H1 (cell line): ENCODE data around the gene LHPP. TPM values are rescaled to one million over a fixed set of nuclear protein-coding genes. Genes with fewer than 3 reads are reported as not detected.

ENCODE experiments used
- CTCF ChIA-PET: fragments of 300-600 bp; sonication (Branson Sonifier 250); formaldehyde crosslinking; loops from one replicate; lab custom pipeline; 2021; ENCODE audit not compliant: partially characterized antibody; lab: Charles Lee
- POLR2A ChIA-PET: fragments of 300-600 bp; sonication (Branson Sonifier 250); formaldehyde crosslinking; loops from one replicate; lab custom pipeline; 2021; ENCODE audit warnings: inconsistent platforms; ENCODE audit not compliant: partially characterized antibody; lab: Charles Lee
- DNase-seq, 2 experiments: peaks; one replicate each; pipeline versions ENCODE4 v3.0.0 to v3.0.0-alpha.2; 2010 to 2022; ENCODE audit warnings: low spot score in 2 of 2, low read depth in 1 of 2, mixed read lengths in 1 of 2
- FAIRE-seq: peaks from 2 replicates; lab custom pipeline; 2011; peaks lifted over from hg19 to GRCh38; lab: Jason Lieb, UNC
- H2AFZ ChIP-seq: 2 replicates; pipeline ENCODE4 v1.8.1; 2012; ENCODE audit warnings: low read length, inconsistent platforms
- H2AK5ac ChIP-seq: 2 replicates; pipeline ENCODE4 v1.6.1; 2013; ENCODE audit warnings: low read depth, low read length
- H2BK120ac ChIP-seq: replicated peaks from 2 replicates; pipeline ENCODE3; 2013; ENCODE audit warnings: low read depth, low read length, inconsistent platforms
- H2BK12ac ChIP-seq: 2 replicates; pipeline ENCODE4 v1.6.1; 2013; ENCODE audit warnings: low read depth, low read length
- H2BK15ac ChIP-seq: 2 replicates; pipeline ENCODE4 v1.6.1; 2013; ENCODE audit warnings: low read length
- H2BK20ac ChIP-seq: 2 replicates; pipeline ENCODE4 v1.6.1; 2013; ENCODE audit warnings: low read length
- H2BK5ac ChIP-seq: 2 replicates; pipeline ENCODE4 v1.6.1; 2013; ENCODE audit warnings: low read depth, low read length
- H3K14ac ChIP-seq: 2 replicates; pipeline ENCODE4 v1.6.1; 2013; ENCODE audit warnings: inconsistent platforms; ENCODE audit not compliant: insufficient read length
- H3K18ac ChIP-seq: 2 replicates; pipeline ENCODE4 v1.6.1; 2013; ENCODE audit warnings: low read length; ENCODE audit errors: extremely low read depth
- H3K23ac ChIP-seq: 2 replicates; pipeline ENCODE4 v1.6.1; 2013; ENCODE audit warnings: inconsistent platforms; ENCODE audit not compliant: insufficient read length
- H3K23me2 ChIP-seq: 2 replicates; pipeline ENCODE4 v1.6.1; 2013; ENCODE audit warnings: low read depth, low read length
- H3K27ac ChIP-seq: 2 replicates; pipeline ENCODE4 v1.6.1; 2011; ENCODE audit warnings: low read depth, low read length, inconsistent platforms
- H3K27me3 ChIP-seq, 4 experiments: replicated peaks in 1 of 4; 1 replicate in 1 of 4; 2 replicates in 3 of 4; pipeline versions ENCODE4 v1.6.1 to v1.8.1; 2011 to 2013; ENCODE audit warnings: low read length in 3 of 4, mild to moderate bottlenecking in 3 of 4, inconsistent platforms in 2 of 4, mixed read lengths in 2 of 4, moderate library complexity in 1 of 4; ENCODE audit not compliant: control insufficient read depth in 3 of 4, insufficient read depth in 3 of 4; ENCODE audit errors: extremely low read depth in 1 of 4
- H3K36me3 ChIP-seq, 4 experiments: 2 replicates each; pipeline versions ENCODE4 v1.6.1 to v1.8.1; 2011 to 2013; ENCODE audit warnings: mild to moderate bottlenecking in 4 of 4, low read length in 3 of 4, moderate library complexity in 2 of 4, control low read depth in 1 of 4, inconsistent platforms in 1 of 4; ENCODE audit not compliant: insufficient read depth in 4 of 4, control insufficient read depth in 2 of 4
- H3K4ac ChIP-seq: replicated peaks from 2 replicates; pipeline ENCODE3; 2013; ENCODE audit warnings: low read length, low read depth, mixed read lengths, inconsistent platforms; ENCODE audit not compliant: insufficient read length
- H3K4me1 ChIP-seq, 4 experiments: replicated peaks in 1 of 4; 1 replicate in 1 of 4; 2 replicates in 3 of 4; pipeline versions ENCODE4 v1.6.1 to v1.8.1; 2011 to 2013; ENCODE audit warnings: low read length in 3 of 4, inconsistent platforms in 2 of 4, mixed read lengths in 1 of 4; ENCODE audit not compliant: insufficient read depth in 4 of 4, control insufficient read depth in 3 of 4
- H3K4me2 ChIP-seq, 2 experiments: 2 replicates each; pipeline versions ENCODE4 v1.6.1 to v1.8.1; 2011 to 2013; ENCODE audit warnings: low read depth in 2 of 2, low read length in 2 of 2, control low read depth in 1 of 2, inconsistent platforms in 1 of 2, mild to moderate bottlenecking in 1 of 2; ENCODE audit not compliant: insufficient read depth in 1 of 2
- H3K4me3 ChIP-seq, 4 experiments: fragments of 200-600, 300-600 bp in 1 of 4; sonication (generic), shearing (Covaris generic), sonication (Bioruptor Twin) in 1 of 4; 2 replicates each; pipeline versions ENCODE4 v1.5.1 to v1.8.1; 2011 to 2016; ENCODE audit warnings: low read length in 4 of 4, low read depth in 3 of 4, control low read depth in 2 of 4, inconsistent platforms in 2 of 4, mild to moderate bottlenecking in 2 of 4, mixed read lengths in 1 of 4, moderate library complexity in 1 of 4; ENCODE audit not compliant: insufficient read depth in 2 of 4; ENCODE audit errors: extremely low read depth in 1 of 4
- H3K56ac ChIP-seq: replicated peaks from 2 replicates; pipeline ENCODE3; 2013; ENCODE audit warnings: low read depth, mild to moderate bottlenecking, mixed read lengths, low read length, inconsistent platforms; ENCODE audit not compliant: insufficient read length
- H3K79me1 ChIP-seq: 2 replicates; pipeline ENCODE4 v1.6.1; 2013; ENCODE audit warnings: low read depth, low read length, control low read depth
- H3K79me2 ChIP-seq, 2 experiments: 2 replicates each; pipeline versions ENCODE4 v1.6.1 to v1.8.1; 2012 to 2013; ENCODE audit warnings: low read length in 2 of 2, mild to moderate bottlenecking in 2 of 2, inconsistent platforms in 1 of 2; ENCODE audit not compliant: insufficient read depth in 2 of 2, control insufficient read depth in 1 of 2
- H3K9ac ChIP-seq, 4 experiments: replicated peaks in 1 of 4; 1 replicate in 1 of 4; 2 replicates in 3 of 4; pipeline versions ENCODE4 v1.6.1 to v1.8.1; 2011 to 2013; ENCODE audit warnings: low read depth in 3 of 4, low read length in 3 of 4, control low read depth in 2 of 4, mild to moderate bottlenecking in 2 of 4, moderate library complexity in 2 of 4, inconsistent platforms in 1 of 4; ENCODE audit errors: extremely low read depth in 1 of 4
- H3K9me3 ChIP-seq, 2 experiments: 2 replicates each; pipeline versions ENCODE4 v1.6.1 to v1.8.1; 2012 to 2013; ENCODE audit warnings: mild to moderate bottlenecking in 2 of 2, moderate library complexity in 2 of 2, control low read depth in 1 of 2, inconsistent platforms in 1 of 2, low read depth in 1 of 2, low read length in 1 of 2, mixed read lengths in 1 of 2; ENCODE audit not compliant: insufficient read depth in 2 of 2
- H4K20me1 ChIP-seq, 2 experiments: replicated peaks in 1 of 2; 2 replicates each; pipeline versions ENCODE3 to v1.8.1; 2011 to 2013; ENCODE audit warnings: inconsistent platforms in 2 of 2, low read length in 2 of 2, mild to moderate bottlenecking in 1 of 2; ENCODE audit not compliant: insufficient read depth in 2 of 2, control insufficient read depth in 1 of 2
- H4K5ac ChIP-seq: 2 replicates; pipeline ENCODE4 v1.6.1; 2013; ENCODE audit warnings: low read length, low read depth, mixed read lengths, inconsistent platforms; ENCODE audit not compliant: insufficient read length
- H4K8ac ChIP-seq: 2 replicates; pipeline ENCODE4 v1.8.0; 2013; ENCODE audit warnings: mild to moderate bottlenecking, moderate library complexity, low read length, inconsistent platforms; ENCODE audit not compliant: insufficient read depth; ENCODE audit errors: extremely low read depth
- H4K91ac ChIP-seq: replicated peaks from 2 replicates; pipeline ENCODE3; 2013; ENCODE audit warnings: low read length, mixed read lengths, inconsistent platforms; ENCODE audit not compliant: insufficient read length
- BRCA1 ChIP-seq: IDR thresholded peaks from 2 replicates; pipeline ENCODE4 v1.6.1; 2012; ENCODE audit warnings: low read depth, low read length, improper control_type of control experiment
- CREB1 ChIP-seq: IDR thresholded peaks from 2 replicates; pipeline ENCODE4 v1.6.1; 2012; ENCODE audit warnings: inconsistent platforms
- EZH2 ChIP-seq: fragments of 200-600 bp; sonication (generic); IDR thresholded peaks from 2 replicates; pipeline ENCODE4 v1.7.1; 2012; ENCODE audit warnings: low read depth, mild to moderate bottlenecking, moderate library complexity, low read length, inconsistent platforms; ENCODE audit not compliant: severe bottlenecking
- GABPA ChIP-seq: IDR thresholded peaks from 2 replicates; pipeline ENCODE4 v1.6.1; 2011; ENCODE audit warnings: mild to moderate bottlenecking, low read length, moderate library complexity, borderline replicate concordance; ENCODE audit not compliant: insufficient read depth
- HDAC2 ChIP-seq, 2 experiments: fragments of 300-600 bp in 1 of 2; sonication (generic) in 1 of 2; IDR thresholded peaks; 2 replicates each; pipeline ENCODE4 v1.6.1; 2011 to 2012; ENCODE audit warnings: low read depth in 2 of 2, low read length in 2 of 2, mild to moderate bottlenecking in 2 of 2, moderate library complexity in 2 of 2, borderline replicate concordance in 1 of 2, inconsistent platforms in 1 of 2
- JUND ChIP-seq: IDR thresholded peaks from 2 replicates; pipeline ENCODE4 v1.6.1; 2011; ENCODE audit warnings: mild to moderate bottlenecking, improper control_type of control experiment, low read length
- NANOG ChIP-seq: IDR thresholded peaks from 2 replicates; pipeline ENCODE4 v1.6.1; 2011; ENCODE audit warnings: low read length, low read depth, mild to moderate bottlenecking, inconsistent platforms; ENCODE audit not compliant: insufficient read depth, poor library complexity, severe bottlenecking
- SRF ChIP-seq: IDR thresholded peaks from 2 replicates; pipeline ENCODE4 v1.6.1; 2011; ENCODE audit warnings: mild to moderate bottlenecking, low read depth, low read length, moderate library complexity
- WGBS, 2 experiments: shearing (Covaris generic) in 1 of 2; methylation state at CpG; one replicate each; pipeline versions ENCODE4 v1.1.6 to v1.1.7; 2013 to 2015; ENCODE audit warnings: low lambda C conversion rate in 2 of 2, mixed read lengths in 2 of 2, inconsistent platforms in 1 of 2, low coverage in 1 of 2, missing lambda C conversion rate in 1 of 2; ENCODE audit not compliant: insufficient replicate concordance in 2 of 2, insufficient coverage in 1 of 2, insufficient read length in 1 of 2; ENCODE audit errors: extremely low coverage in 1 of 2, missing lambda C conversion rate in 1 of 2; 5-methylcytosine and 5-hydroxymethylcytosine counted together
- polyA plus RNA-seq, 7 experiments: library from polyadenylated mRNA; depleted of rRNA in 3 of 7; stranded (reverse) in 5 of 7; unstranded in 2 of 7; fragments of >200 nt in 5 of 7; fragments of 200-250 nt in 2 of 7; gene quantifications; 1 replicate in 5 of 7; 2 replicates in 1 of 7; 4 replicates in 1 of 7; pipeline versions ENCODE4 v1.2.1 to v1.2.3, GENCODE V29; 2011 to 2013; ENCODE audit warnings: missing spikeins in 2 of 7, mixed read lengths in 2 of 7
- total RNA-seq: library from RNA; stranded (reverse); fragmentation: NEBNext Ultra II Directional; extraction: Animal tissue kit (Norgen Biotek cat#: 25700); gene quantifications from 2 replicates; pipeline ENCODE4 v1.2.1, GENCODE V29; 2021
- TF ChIP-seq, protein P1 (sequence below): IDR thresholded peaks from 2 replicates; pipeline ENCODE4 v1.6.1; 2011; ENCODE audit warnings: low read length, improper control_type of control experiment
- TF ChIP-seq, protein P2 (sequence below): IDR thresholded peaks from 2 replicates; pipeline ENCODE4 v1.6.1; 2012; ENCODE audit warnings: inconsistent platforms

Gene LHPP
- total and polyA plus RNA-seq, 2 of the 8 experiments (the other 6 are each of a cell fraction or from before 2014, with no cell fraction given), result 26.0 to 45.0 TPM

DNA sequence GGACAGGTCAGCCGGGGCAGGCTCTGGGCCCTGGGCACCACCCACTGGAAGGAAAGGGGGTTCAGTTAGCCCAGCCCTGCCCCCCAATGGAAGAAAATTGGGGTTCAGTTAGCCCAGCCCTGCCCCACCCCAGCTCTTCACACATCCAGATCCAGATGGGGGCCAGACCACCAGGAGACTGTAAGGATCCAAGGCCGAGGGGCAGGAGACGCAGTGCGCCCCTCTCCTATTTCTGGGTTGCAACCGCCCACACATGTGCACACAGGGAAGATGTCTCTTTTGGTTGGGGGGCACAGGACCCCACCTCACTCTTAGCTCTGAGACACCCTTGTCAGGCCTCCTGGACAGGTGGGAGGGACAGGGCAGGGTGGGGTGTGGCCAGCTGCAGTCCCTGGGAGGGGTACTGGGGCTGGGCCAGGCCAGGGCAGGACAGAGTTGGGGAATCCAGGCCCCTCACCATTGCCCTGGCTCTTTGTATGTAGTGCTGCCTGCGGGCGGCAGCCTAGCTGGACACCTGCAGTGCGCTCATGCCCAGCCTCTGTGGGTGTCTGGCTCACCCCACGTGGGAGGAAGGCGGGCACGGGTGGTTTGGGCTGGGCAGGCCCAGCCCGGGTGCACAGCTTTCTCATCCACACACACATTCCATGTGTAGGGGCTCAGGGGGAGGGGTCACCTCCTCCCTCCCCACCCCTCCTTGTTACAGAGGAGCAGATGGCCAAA, 141.2 kb downstream of the LHPP start:
- Histone ChIP-seq H3K27me3 (no peaks in the 10 kb centered on the region; a peak in 1 of 7 replicates), H3K9me3 (no peaks in the 10 kb centered on the region), H3K56ac (no peak overlapping the region), H2BK120ac (no peak overlapping the region), H4K91ac (no peak overlapping the region), H4K5ac (no peak overlapping the region), H3K4me2 (no peak overlapping the region), H2BK15ac (no peak overlapping the region), H2AFZ (no peak overlapping the region), H3K14ac (no peak overlapping the region), H3K4ac (no peak overlapping the region), H4K8ac (peak overlapping the region; percentile 77), H2BK12ac (no peak overlapping the region), H3K23me2 (peaks cover 5% of the 10 kb centered on the region), H3K79me1 (0 out of 2 replicates have a peak, but pooled peaks cover 2% of the 10 kb centered on the region), H3K4me1 (no peaks in the 10 kb centered on the region), H3K36me3 (no peaks in the 10 kb centered on the region), H3K9ac (no peak overlapping the region), H3K23ac (no peak overlapping the region), H4K20me1 (peaks cover 1 to 8% of the 10 kb centered on the region in 2 experiments), H2BK20ac (no peak overlapping the region), H2BK5ac (no peak overlapping the region), H3K27ac (no peak overlapping the region), H2AK5ac (no peak overlapping the region), H3K79me2 (no peaks in the 10 kb centered on the region), H3K4me3 (no peak overlapping the region), H3K18ac (no peak overlapping the region)
- POLR2A ChIA-PET, result interaction anchor here (1.3 to 2.5 kb wide), 2 partner anchors 8 to 37 kb away, joined by 3 to 6 read pairs; no protein-coding TSS in a partner anchor
- no peak for DNase-seq
- 91% methylated on average over 11 of the region's 12 CpGs; no CpG with 5 or more reads in 1 of the 2 experiments for WGBS, 2 experiments
- FAIRE-seq, result no peak
- CTCF ChIA-PET, result interaction anchor here (0.6 to 2.4 kb wide), 9 partner anchors 11 to 137 kb away, joined by 3 to 15 read pairs (median 3); no protein-coding TSS in a partner anchor
- TF ChIP-seq JUND (no peak), BRCA1 (no peak), GABPA (no peak), EZH2 (no peak), SRF (no peak), NANOG (no peak), CREB1 (no peak), HDAC2 (IDR thresholded peaks at IDR 0.05; ENCODE audit: borderline replicate concordance in 1 of 2, low read depth in 2 of 2, low read length in 2 of 2) (no peak)
- TF ChIP-seq, protein P1, sequence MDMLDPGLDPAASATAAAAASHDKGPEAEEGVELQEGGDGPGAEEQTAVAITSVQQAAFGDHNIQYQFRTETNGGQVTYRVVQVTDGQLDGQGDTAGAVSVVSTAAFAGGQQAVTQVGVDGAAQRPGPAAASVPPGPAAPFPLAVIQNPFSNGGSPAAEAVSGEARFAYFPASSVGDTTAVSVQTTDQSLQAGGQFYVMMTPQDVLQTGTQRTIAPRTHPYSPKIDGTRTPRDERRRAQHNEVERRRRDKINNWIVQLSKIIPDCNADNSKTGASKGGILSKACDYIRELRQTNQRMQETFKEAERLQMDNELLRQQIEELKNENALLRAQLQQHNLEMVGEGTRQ, result no peak
- TF ChIP-seq, protein P2, sequence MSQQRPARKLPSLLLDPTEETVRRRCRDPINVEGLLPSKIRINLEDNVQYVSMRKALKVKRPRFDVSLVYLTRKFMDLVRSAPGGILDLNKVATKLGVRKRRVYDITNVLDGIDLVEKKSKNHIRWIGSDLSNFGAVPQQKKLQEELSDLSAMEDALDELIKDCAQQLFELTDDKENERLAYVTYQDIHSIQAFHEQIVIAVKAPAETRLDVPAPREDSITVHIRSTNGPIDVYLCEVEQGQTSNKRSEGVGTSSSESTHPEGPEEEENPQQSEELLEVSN, result no peak
